H9 (cell line): ENCODE results near the gene DSTYK. TPM values are rescaled to one million over a fixed set of nuclear protein-coding genes. Genes with fewer than 3 reads are reported as not detected.

Source experiments
- DNase-seq: peaks from one replicate; pipeline ENCODE4 v3.0.0-alpha.2; 2017
- H2AFZ ChIP-seq: one replicate; pipeline ENCODE4 v1.6.1; 2013; ENCODE audit warnings: mild to moderate bottlenecking, low read length, control low read depth, moderate library complexity
- H2AK5ac ChIP-seq: 2 replicates; pipeline ENCODE4 v1.6.1; 2013; ENCODE audit warnings: low read length, control low read depth, mixed read lengths; ENCODE audit not compliant: insufficient read length
- H2BK120ac ChIP-seq: one replicate; pipeline ENCODE4 v1.6.1; 2013; ENCODE audit warnings: low read depth, mild to moderate bottlenecking, low read length, control low read depth, inconsistent platforms; ENCODE audit not compliant: poor library complexity, severe bottlenecking
- H2BK12ac ChIP-seq: 2 replicates; pipeline ENCODE4 v1.6.1; 2013; ENCODE audit warnings: low read length, control low read depth, mixed read lengths, low read depth; ENCODE audit not compliant: insufficient read length
- H2BK15ac ChIP-seq: 2 replicates; pipeline ENCODE4 v1.6.1; 2013; ENCODE audit warnings: low read depth, low read length, control low read depth
- H2BK20ac ChIP-seq: one replicate; pipeline ENCODE4 v1.6.1; 2013; ENCODE audit warnings: low read depth, mild to moderate bottlenecking, low read length, control low read depth, inconsistent platforms; ENCODE audit not compliant: poor library complexity, severe bottlenecking
- H2BK5ac ChIP-seq: 2 replicates; pipeline ENCODE4 v1.6.1; 2013; ENCODE audit warnings: low read length, control low read depth, mixed read lengths; ENCODE audit not compliant: insufficient read length
- H3K14ac ChIP-seq: 2 replicates; pipeline ENCODE4 v1.6.1; 2013; ENCODE audit warnings: low read length, control low read depth; ENCODE audit not compliant: insufficient read depth
- H3K18ac ChIP-seq: 2 replicates; pipeline ENCODE4 v1.6.1; 2013; ENCODE audit warnings: low read depth, mild to moderate bottlenecking, mixed read lengths, low read length, control low read depth; ENCODE audit not compliant: insufficient read length
- H3K23ac ChIP-seq: 2 replicates; pipeline ENCODE4 v1.6.1; 2013; ENCODE audit warnings: low read length, control low read depth, mixed read lengths, low read depth; ENCODE audit not compliant: insufficient read length
- H3K23me2 ChIP-seq: 2 replicates; pipeline ENCODE4 v1.6.1; 2013; ENCODE audit warnings: low read depth, mild to moderate bottlenecking, mixed read lengths, low read length, control low read depth; ENCODE audit not compliant: insufficient read length, poor library complexity, severe bottlenecking
- H3K27ac ChIP-seq: 2 replicates; pipeline ENCODE4 v1.5.1; 2013; ENCODE audit warnings: low read length, control low read depth, mixed read lengths, low read depth; ENCODE audit not compliant: insufficient read length
- H3K27me3 ChIP-seq: 2 replicates; pipeline ENCODE4 v1.6.1; 2013; ENCODE audit warnings: low read length, control low read depth, inconsistent platforms; ENCODE audit not compliant: insufficient read depth
- H3K4ac ChIP-seq: 2 replicates; pipeline ENCODE4 v1.6.1; 2013; ENCODE audit warnings: low read depth, mild to moderate bottlenecking, control low read depth, inconsistent platforms, low read length, moderate library complexity
- H3K4me1 ChIP-seq: 2 replicates; pipeline ENCODE4 v1.6.1; 2013; ENCODE audit warnings: low read length, control low read depth, inconsistent platforms; ENCODE audit not compliant: insufficient read depth
- H3K4me2 ChIP-seq: 2 replicates; pipeline ENCODE4 v1.6.1; 2013; ENCODE audit warnings: low read length, control low read depth, mixed read lengths; ENCODE audit not compliant: insufficient read length, insufficient read depth
- H3K56ac ChIP-seq: 2 replicates; pipeline ENCODE4 v1.6.1; 2013; ENCODE audit warnings: low read depth, mild to moderate bottlenecking, mixed read lengths, low read length, control low read depth; ENCODE audit not compliant: insufficient read length
- H3K79me1 ChIP-seq: 2 replicates; pipeline ENCODE4 v1.6.1; 2013; ENCODE audit warnings: low read depth, mild to moderate bottlenecking, moderate library complexity, low read length, control low read depth, inconsistent platforms; ENCODE audit not compliant: insufficient read depth, poor library complexity, severe bottlenecking
- H3K79me2 ChIP-seq: 2 replicates; pipeline ENCODE4 v1.6.1; 2013; ENCODE audit warnings: low read length, control low read depth, inconsistent platforms; ENCODE audit not compliant: insufficient read depth
- H3K9ac ChIP-seq: 2 replicates; pipeline ENCODE4 v1.6.1; 2013; ENCODE audit warnings: low read length, control low read depth, mixed read lengths; ENCODE audit not compliant: insufficient read length; ENCODE audit errors: extremely low read depth
- H3K9me3 ChIP-seq: one replicate; pipeline ENCODE4 v1.6.1; 2013; ENCODE audit warnings: low read depth, low read length, inconsistent platforms; ENCODE audit not compliant: control insufficient read depth
- H3T11ph ChIP-seq: one replicate; pipeline ENCODE4 v1.6.1; 2013; ENCODE audit warnings: mild to moderate bottlenecking, low read length, control low read depth, inconsistent platforms
- H4K20me1 ChIP-seq: one replicate; pipeline ENCODE4 v1.6.1; 2013; ENCODE audit not compliant: control insufficient read depth, insufficient read length, insufficient read depth
- H4K5ac ChIP-seq: 2 replicates; pipeline ENCODE4 v1.6.1; 2013; ENCODE audit warnings: low read depth, mild to moderate bottlenecking, mixed read lengths, low read length, control low read depth; ENCODE audit not compliant: insufficient read length
- H4K8ac ChIP-seq: replicated peaks from 2 replicates; pipeline ENCODE4 v1.6.1; 2013; ENCODE audit warnings: low read length, control low read depth, mixed read lengths, low read depth; ENCODE audit not compliant: insufficient read length
- H4K91ac ChIP-seq: 2 replicates; pipeline ENCODE4 v1.6.1; 2013; ENCODE audit warnings: low read depth, mild to moderate bottlenecking, moderate library complexity, mixed read lengths, low read length, control low read depth; ENCODE audit not compliant: insufficient read length
- H3K27ac Mint-ChIP-seq, 3 experiments: 2 replicates in 2 of 3; 3 replicates in 1 of 3; pipeline ENCODE4 v1.8.0; 2020 to 2021; ENCODE audit warnings: mixed read lengths in 3 of 3, mild to moderate bottlenecking in 1 of 3, moderate library complexity in 1 of 3
- H3K27me3 Mint-ChIP-seq: 2 replicates; pipeline ENCODE4 v1.8.0; 2021; ENCODE audit warnings: low read depth, mild to moderate bottlenecking, moderate library complexity, mixed read lengths
- H3K36me3 Mint-ChIP-seq, 3 experiments: 2 replicates in 2 of 3; 3 replicates in 1 of 3; pipeline ENCODE4 v1.8.0; 2020 to 2021; ENCODE audit warnings: low read depth in 3 of 3, mixed read lengths in 3 of 3; ENCODE audit not compliant: insufficient read depth in 1 of 3
- H3K4me1 Mint-ChIP-seq, 2 experiments: 2 replicates each; pipeline ENCODE4 v1.8.0; 2020; ENCODE audit warnings: mixed read lengths in 2 of 2
- H3K4me3 Mint-ChIP-seq, 2 experiments: 2 replicates in 1 of 2; 3 replicates in 1 of 2; pipeline ENCODE4 v1.8.0; 2020 to 2021; ENCODE audit warnings: mild to moderate bottlenecking in 2 of 2, mixed read lengths in 2 of 2, moderate library complexity in 1 of 2
- H3K9me3 Mint-ChIP-seq, 2 experiments: 2 replicates in 1 of 2; 3 replicates in 1 of 2; pipeline ENCODE4 v1.8.0; 2020; ENCODE audit warnings: mild to moderate bottlenecking in 2 of 2, mixed read lengths in 2 of 2, moderate library complexity in 1 of 2
- CTCF ChIP-seq: fragments of 200-600 bp; sonication (generic); conservative IDR thresholded peaks from 3 replicates; pipeline ENCODE4 v1.8.0; 2021; ENCODE audit warnings: antibody characterized with exemption, mild to moderate bottlenecking
- WGBS: extraction: QIAGEN DNeasy Blood & Tissue Kit; methylation state at CpG from one replicate; pipeline ENCODE4 v1.1.7; 2013; ENCODE audit warnings: missing lambda C conversion rate, low lambda C conversion rate, mixed read lengths; ENCODE audit not compliant: insufficient read length; ENCODE audit errors: extremely low coverage; 5-methylcytosine and 5-hydroxymethylcytosine counted together
- total RNA-seq: library from RNA; stranded (reverse); gene quantifications from 2 replicates; pipeline ENCODE4 v1.2.1, GENCODE V29; 2021

The DSTYK gene
- total RNA-seq, 1 experiment from 2014 or later = 8.5 TPM

- H3K23me2 ChIP-seq = no peaks in the 10 kb centered on the region
- Mint-ChIP-seq H3K9me3 (no peaks in the 10 kb centered on the region), H3K27me3 (no peaks in the 10 kb centered on the region; the same call in 1 of the 2 replicates), H3K4me3 (no peak overlapping the region), H3K27ac (0 out of 7 replicates have a peak overlapping the region, but pooled peaks of 1 of the 3 experiments have one; percentile 68), H3K4me1 (peaks cover 43% of the 10 kb centered on the region in 2 experiments), H3K36me3 (no peaks in the 10 kb centered on the region)
- H3K9me3 ChIP-seq = no peaks in the 10 kb centered on the region
- no peaks in the 10 kb centered on the region for H4K20me1 ChIP-seq
- H3K27me3 ChIP-seq = no peaks in the 10 kb centered on the region
- H2BK20ac ChIP-seq = no peak overlapping the region
- no CpG with 5 or more reads among the region's 1 CpG for WGBS
- H3K14ac ChIP-seq = no peak overlapping the region
- no peaks in the 10 kb centered on the region for H3K79me1 ChIP-seq
- no peak overlapping the region for H2BK120ac ChIP-seq
- H3K79me2 ChIP-seq = no peaks in the 10 kb centered on the region
- no peak overlapping the region for H2BK15ac ChIP-seq
- H3K56ac ChIP-seq = no peak overlapping the region
- no peak overlapping the region for H3T11ph ChIP-seq
- no peak for DNase-seq
- no peak for TF ChIP-seq CTCF
- no peak overlapping the region for H3K4ac ChIP-seq
- no peak overlapping the region for H4K8ac ChIP-seq
- no peak overlapping the region for H2BK5ac ChIP-seq
- no peak overlapping the region for H3K9ac ChIP-seq
- no peak overlapping the region for H2BK12ac ChIP-seq
- no peak overlapping the region for H2AFZ ChIP-seq
- H2AK5ac ChIP-seq = no peak overlapping the region
- no peak overlapping the region for H3K23ac ChIP-seq
- H3K27ac ChIP-seq = no peak overlapping the region
- no peak overlapping the region for H3K4me2 ChIP-seq
- no peak overlapping the region for H3K18ac ChIP-seq
- H4K5ac ChIP-seq = no peak overlapping the region
- H3K4me1 ChIP-seq = peaks cover 8% of the 10 kb centered on the region
- H4K91ac ChIP-seq = no peak overlapping the region
Observed at GRCh38 chr1:205259998-205260397, 48.5 kb upstream of the DSTYK start.
